PFSK-1 (cell line): ENCODE data around the gene CNOT10.

Experiments used
- FOXP2 ChIP-seq: optimal IDR thresholded peaks from 2 replicates; pipeline ENCODE3; 2011; ENCODE audit warnings: borderline replicate concordance, control low read depth, inconsistent platforms; ENCODE audit not compliant: insufficient read depth; ENCODE audit errors: extremely low read length, extremely low read depth
- POLR2AphosphoS5 ChIP-seq: IDR thresholded peaks from 2 replicates; pipeline ENCODE4 v1.6.1; 2012; ENCODE audit warnings: low read depth, mild to moderate bottlenecking, control low read depth, low read length, moderate library complexity
- SIN3A ChIP-seq: IDR thresholded peaks from 2 replicates; pipeline ENCODE4 v1.6.1; 2012; ENCODE audit warnings: mild to moderate bottlenecking, low read length, moderate library complexity, borderline replicate concordance; ENCODE audit not compliant: insufficient read depth
- TAF1 ChIP-seq: IDR thresholded peaks from 2 replicates; pipeline ENCODE4 v1.6.1; 2012; ENCODE audit warnings: low read length, control low read depth, borderline replicate concordance; ENCODE audit not compliant: insufficient read depth
- TF ChIP-seq, protein P1 (sequence below), 2 experiments: IDR thresholded peaks; 2 replicates each; pipeline versions ENCODE4 v1.6.1 to v1.8.0; 2011 to 2012; ENCODE audit warnings: low read depth in 2 of 2, low read length in 2 of 2, control low read depth in 1 of 2, inconsistent platforms in 1 of 2, mild to moderate bottlenecking in 1 of 2, moderate library complexity in 1 of 2; ENCODE audit not compliant: insufficient read depth in 1 of 2

CNOT10 gene

DNA sequence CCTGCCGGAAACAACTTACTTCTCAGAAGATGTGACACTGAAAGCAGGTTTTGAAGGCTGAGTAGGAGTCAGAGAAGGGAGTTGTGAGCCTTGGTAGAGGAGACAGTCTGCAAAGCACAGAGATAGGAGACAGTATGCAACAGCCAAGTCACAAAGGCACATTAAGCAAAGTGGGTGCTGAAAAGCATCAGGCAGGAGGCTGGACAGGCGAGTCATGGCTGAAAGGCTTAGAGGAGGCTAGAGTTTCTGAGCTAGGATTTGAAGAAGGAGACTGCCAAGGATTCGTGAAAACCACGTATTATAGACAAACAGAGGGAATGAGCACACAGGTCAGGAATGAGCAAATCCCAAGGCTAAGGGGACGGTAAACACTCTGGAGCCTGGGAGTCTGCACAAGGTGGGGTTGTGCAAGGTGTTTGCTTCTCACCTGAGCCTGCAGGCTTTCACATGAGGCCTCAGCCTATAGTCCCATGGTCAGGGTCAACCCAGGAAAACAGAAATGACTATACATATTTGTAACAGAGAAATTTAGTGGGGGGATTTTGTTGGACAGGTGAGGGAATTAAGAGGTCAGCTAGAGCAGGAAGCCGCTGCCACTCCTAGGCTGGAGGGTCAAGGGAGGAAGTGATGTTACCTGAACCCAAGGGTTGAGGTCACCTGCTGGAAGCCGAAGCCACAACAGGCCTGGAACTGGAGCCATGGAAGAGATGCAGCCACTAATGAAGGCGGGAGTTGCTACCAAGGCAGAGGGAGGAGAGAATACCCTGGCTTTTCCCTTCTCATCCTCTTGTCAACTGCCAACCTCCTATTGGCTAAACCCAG is 109.7 kb downstream of the CNOT10 start:
- TF ChIP-seq TAF1: no peak
- TF ChIP-seq FOXP2: no peak
- TF ChIP-seq, protein P1, sequence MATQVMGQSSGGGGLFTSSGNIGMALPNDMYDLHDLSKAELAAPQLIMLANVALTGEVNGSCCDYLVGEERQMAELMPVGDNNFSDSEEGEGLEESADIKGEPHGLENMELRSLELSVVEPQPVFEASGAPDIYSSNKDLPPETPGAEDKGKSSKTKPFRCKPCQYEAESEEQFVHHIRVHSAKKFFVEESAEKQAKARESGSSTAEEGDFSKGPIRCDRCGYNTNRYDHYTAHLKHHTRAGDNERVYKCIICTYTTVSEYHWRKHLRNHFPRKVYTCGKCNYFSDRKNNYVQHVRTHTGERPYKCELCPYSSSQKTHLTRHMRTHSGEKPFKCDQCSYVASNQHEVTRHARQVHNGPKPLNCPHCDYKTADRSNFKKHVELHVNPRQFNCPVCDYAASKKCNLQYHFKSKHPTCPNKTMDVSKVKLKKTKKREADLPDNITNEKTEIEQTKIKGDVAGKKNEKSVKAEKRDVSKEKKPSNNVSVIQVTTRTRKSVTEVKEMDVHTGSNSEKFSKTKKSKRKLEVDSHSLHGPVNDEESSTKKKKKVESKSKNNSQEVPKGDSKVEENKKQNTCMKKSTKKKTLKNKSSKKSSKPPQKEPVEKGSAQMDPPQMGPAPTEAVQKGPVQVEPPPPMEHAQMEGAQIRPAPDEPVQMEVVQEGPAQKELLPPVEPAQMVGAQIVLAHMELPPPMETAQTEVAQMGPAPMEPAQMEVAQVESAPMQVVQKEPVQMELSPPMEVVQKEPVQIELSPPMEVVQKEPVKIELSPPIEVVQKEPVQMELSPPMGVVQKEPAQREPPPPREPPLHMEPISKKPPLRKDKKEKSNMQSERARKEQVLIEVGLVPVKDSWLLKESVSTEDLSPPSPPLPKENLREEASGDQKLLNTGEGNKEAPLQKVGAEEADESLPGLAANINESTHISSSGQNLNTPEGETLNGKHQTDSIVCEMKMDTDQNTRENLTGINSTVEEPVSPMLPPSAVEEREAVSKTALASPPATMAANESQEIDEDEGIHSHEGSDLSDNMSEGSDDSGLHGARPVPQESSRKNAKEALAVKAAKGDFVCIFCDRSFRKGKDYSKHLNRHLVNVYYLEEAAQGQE (IDR thresholded peaks at IDR 0.05; ENCODE audit: insufficient read depth in 1 of 2, low read depth in 2 of 2, low read length in 2 of 2): no peak

DNA sequence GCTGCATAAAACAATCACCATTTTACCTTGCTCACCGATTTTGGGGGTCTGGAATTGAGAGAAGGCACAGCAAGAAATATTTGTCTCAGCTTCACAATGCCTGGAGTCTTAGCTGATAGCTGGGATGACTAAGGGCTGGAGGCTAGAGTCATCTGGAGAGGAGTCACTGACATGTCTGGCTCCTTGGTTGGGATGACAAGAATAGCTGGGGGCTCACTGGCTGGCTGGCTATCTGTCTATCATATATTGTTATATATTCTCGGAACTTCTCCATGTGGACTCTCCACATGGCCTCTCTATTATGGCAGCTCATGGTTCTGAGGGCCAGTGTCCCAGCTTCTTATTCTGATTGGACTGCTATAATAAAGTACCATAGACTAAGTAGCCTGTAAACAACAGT is 112.8 kb downstream of the CNOT10 start:
- no peak for TF ChIP-seq POLR2AphosphoS5
- TF ChIP-seq TAF1: no peak
- TF ChIP-seq, protein P1 (IDR thresholded peaks at IDR 0.05; ENCODE audit: insufficient read depth in 1 of 2, low read depth in 2 of 2, low read length in 2 of 2): no peak
- TF ChIP-seq FOXP2: no peak

DNA sequence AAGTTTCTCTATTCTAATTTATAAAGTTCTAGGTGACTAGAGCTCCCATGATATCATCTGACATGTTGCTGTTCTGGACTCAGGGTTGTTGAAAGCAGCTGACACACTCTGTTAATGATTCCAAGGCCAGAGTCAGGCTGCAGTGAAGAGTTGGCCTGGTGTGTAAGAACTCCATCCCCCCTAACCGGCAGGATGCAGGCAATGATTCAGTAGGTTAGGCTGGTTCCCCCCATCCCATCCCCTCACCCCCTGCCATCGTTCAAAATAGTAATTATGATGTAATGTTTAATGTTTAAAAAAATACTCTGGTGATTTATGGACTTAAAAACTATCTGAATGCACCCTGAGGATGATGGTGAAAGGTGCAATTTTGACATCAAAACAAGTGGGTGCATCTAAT is 128.2 kb downstream of the CNOT10 start:
- TF ChIP-seq FOXP2: no peak

DNA sequence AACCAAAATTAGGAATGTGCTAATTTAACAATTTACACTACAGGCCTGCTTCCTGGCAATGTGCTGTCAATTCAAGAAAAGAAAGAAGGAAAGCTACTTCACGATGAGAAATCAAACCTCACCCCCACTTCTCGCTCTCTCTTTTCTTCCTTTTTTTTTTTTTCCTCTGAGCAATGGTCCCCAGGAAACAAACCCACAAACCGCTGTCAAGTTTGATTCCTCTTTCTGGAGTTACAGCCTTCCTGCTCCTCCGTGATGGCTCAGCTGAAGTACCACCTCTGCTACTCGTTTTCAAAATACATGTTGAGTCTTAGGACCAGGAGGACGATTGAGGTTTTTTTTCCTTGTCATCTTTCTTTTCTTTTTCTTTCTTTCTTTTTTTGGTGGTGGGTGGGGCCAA is 129.4 kb downstream of the CNOT10 start:
- TF ChIP-seq, protein P1 (IDR thresholded peaks at IDR 0.05; ENCODE audit: insufficient read depth in 1 of 2, low read depth in 2 of 2, low read length in 2 of 2): no peak
- TF ChIP-seq FOXP2: no peak
- TF ChIP-seq TAF1: no peak
- no peak for TF ChIP-seq POLR2AphosphoS5
- TF ChIP-seq SIN3A: no peak

DNA sequence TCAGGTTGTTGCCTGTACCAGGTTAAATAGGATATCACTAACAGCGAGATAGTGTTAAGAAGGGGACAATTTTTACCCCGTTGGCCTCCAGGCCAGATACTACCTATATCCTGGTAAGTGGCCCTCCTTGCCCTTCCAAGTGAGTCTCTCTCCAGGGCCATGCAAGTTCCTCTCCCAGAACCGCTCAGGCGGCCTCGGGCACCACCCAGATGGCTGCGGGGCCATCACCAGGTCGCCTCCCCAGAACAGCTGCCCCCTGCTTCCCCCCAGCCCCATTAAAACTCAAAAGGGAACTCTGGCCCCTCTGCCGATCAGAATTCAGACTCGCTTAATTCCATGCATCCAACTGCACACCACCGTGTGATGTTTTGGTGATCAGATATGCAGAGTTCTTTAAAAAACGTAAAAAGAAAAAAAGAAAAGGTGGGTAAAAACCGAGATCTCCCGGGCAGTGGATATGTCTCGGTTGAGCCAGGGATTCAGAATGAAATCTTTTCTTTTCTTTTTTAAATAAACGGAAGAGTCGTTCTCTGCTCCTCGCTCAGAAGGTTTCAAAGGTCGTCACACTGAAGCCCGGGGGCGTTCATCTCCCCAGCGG is 131.0 kb downstream of the CNOT10 start:
- TF ChIP-seq FOXP2: no peak
- TF ChIP-seq TAF1: no peak
- TF ChIP-seq, protein P1 (IDR thresholded peaks at IDR 0.05; ENCODE audit: insufficient read depth in 1 of 2, low read depth in 2 of 2, low read length in 2 of 2): no peak
- no peak for TF ChIP-seq SIN3A
- TF ChIP-seq POLR2AphosphoS5: no peak
